HG03558 (cell line): ENCODE measurements around the gene STX5.
"Not testable (repeated sequence)": the region's sequence is repeated elsewhere in the genome, so short reads cannot be mapped to it uniquely, and the experiment has no call there.

Source experiments
- ATAC-seq: cut with Tn5 transposase; IDR thresholded peaks from one replicate; pipeline ENCODE4 v1.9.1; 2021; ENCODE audit warnings: moderate number of reproducible peaks; ENCODE audit not compliant: unreplicated experiment; ENCODE audit errors: extremely low read depth

The STX5 gene

DNA sequence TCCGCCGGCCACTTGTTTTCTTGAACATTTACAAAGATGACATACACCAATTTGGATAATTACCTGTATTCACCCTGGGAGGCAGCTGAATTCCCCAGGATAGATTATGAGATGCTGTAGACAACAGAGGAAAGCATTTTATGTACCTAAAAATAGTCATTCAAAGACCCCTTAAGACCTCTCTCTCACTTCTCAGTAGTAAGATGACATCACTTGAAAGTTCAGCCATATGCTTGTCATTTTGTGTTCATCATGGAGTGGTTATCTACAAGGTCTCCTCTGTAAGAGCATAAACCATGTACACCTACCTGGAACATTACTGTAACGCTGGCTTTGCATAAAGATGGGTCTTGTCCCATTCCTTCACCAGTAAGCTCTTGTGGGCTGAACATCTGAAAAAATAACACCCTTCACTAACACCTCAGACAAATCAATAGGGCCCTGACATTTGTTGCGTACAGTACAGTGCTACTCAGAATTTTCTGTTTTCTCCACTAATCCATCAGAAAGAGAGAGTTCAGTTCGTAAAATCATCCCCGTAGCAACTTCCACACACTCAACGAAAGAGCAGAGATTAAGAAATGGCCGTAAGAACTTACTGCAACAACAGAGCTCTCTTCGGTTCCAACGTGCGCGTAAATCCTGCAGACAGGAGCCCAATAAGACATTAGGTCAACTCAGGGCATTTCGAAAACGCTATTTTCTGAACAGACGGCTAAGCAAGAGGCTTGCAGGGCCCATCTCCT lies 23.1 kb upstream of the STX5 start:
- no peak for ATAC-seq

DNA sequence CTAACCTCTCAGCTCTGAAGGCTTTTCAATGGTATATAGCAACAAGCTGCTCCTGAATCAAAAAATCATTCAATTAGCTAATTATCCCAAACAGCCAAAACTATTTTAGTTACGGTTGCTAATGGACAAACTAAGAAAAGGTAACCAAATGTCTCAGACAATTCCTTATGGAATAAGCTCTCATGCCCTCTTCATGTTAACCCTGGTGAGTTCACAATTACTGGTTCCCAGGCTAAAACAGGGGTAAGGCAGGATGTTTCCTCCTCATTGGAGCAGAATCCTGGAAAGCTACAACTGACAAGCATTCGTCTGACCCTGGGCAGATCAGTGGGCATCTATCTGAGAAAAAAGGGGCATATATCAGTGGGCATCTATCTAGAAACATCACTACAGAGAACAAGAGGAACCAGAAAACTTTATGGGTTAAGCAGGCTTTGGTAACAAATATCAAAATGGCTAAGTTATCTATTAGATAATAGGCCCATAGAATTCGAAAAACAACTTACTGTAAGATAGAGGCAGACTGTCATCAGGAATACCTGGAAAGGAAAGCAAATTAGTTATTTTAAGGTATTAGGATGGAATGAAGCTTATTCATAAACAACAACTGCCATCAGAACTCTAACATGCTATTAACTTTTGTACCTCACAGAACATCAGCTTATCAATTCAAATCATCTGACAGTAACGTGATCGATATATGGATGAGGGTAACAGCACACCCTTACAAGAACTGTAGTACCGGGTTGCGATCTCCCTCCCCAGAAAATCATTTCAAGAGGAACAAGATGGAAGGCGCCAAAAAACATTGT lies 22.4 kb upstream of the STX5 start:
- no peak for ATAC-seq

DNA sequence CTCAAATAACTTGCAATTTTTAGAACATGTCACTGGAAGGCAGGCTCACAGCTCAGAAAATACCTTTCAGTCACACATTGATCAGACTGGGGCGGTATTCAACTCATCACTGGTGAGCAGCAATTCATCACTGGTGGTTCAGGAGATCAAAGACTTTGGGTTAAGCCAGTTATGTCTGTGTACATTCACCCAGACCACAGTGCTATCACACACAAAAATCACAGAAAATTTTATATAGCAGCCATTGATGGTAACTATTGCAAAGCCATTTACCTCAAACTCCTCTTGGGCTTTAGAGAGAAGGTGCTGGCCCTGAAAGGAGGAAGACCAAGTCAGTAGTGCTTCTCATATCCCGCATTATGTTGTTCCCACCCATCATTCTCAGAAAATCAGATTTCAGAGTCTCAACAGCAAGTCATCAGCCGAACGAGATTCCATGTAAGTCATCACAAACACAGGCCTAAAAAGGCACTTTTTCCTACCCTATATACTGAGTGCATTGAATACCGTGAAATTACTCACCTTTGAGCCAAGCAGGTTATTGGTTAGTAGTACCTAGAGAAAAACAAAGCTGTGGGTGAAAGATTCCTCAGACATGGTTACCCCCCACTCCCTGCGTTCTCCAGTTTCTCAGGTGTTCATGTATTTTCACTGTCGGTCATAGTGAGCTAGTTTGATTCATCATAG lies 21.6 kb upstream of the STX5 start:
- no peak for ATAC-seq

DNA sequence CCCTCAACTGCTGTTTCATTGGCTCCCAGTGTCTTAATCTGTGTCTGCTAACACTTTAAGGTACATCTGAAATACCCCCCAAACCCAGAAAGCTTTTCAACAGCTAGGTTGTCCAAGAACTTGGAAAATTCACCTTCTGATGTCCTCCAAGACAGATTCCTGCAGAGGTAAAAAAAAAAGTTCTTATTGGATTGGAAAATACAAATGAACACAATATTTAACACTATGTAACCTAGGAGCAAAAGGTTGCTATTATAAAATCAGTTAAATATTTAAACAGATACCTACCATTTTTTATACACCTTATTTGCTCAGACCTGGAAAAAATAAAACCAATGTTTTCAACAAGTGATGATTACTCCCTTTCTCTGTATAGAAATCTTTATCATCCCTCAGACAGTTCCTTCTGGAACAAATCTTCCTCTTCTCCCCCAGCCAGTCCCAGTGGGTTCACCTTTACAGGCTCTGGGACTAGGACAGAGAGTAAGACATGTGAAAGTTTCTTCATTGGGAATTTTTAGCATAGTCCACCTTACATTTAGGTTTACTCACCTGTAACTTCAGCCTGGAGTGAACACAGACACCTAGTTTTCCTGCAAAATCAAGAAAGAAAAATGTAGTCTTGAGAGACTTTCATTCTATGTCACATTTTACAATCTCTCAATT lies 20.8 kb upstream of the STX5 start:
- ATAC-seq, result no peak

DNA sequence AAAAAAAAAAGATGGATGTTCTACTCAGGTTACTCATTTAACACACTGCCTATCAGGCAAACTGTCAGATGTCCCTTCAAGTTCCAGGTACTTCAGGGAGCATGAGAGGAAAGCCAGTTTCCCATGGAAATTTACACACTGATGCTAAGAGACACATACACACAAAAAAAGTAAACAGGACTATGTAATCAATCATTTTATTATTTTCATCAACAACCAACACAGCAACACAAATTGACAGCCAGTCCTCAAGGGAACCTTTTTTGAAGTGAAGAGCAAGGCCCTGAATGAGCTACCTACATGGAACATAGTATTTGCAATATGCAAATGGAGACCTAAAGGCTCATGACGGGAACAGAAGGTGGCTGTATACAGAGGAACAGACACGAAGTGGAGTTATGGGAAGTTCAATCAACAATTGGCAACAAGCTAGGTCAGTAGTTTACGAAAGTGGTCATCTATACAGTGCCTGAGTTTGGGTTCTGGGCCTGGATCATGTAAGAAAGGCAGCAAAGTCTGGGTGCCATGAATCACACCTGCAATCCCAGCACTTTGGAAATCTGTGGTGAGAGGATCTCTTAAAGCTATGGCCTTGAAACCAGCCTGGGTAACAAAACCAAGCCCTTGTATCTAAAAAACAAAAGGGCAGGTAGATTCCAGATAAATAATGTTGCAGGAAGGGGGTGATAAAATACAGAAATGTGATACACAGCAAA lies 20.1 kb upstream of the STX5 start:
- no peak for ATAC-seq

DNA sequence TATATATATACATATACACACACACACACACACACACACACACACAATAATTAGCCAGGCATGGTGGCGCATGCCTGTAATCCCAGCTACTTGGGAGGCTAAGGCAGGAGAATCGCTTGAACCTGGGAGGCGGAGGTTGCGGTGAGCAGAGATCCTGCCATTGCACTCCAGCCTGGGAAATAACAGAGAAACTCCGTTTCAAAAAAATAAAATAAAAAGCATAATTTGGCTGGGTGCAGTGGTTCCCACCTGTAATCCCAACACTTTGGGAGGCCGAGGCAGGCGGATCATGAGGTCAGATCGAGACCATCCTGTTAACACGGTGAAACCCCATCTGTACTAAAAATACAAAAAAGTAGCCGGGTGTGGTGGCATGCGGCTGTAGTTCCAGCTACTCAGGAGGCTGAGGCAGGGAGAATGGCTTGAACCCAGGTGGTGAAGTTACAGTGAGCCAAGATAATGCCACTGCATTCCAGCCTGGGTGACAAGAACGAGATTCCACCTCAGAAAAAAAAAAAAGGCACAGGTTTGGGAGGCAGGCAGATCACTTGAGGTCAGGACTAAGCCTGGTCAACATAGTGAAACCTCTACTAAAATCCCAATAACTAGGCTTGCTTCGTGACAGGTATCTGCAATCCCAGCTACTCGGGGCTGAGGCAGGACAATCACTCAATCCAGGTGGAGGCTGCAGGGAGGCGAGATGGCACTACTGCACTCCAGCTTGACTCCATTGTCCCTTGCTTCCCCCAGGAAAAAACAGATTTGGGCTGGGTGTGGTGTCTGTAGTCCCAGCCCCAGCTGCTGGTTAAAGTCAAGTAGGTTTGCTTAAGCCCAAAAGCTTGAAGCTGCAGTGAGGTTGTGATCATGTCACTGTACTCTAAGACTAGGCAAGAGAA lies 19.3 kb upstream of the STX5 start:
- ATAC-seq, result no peak

DNA sequence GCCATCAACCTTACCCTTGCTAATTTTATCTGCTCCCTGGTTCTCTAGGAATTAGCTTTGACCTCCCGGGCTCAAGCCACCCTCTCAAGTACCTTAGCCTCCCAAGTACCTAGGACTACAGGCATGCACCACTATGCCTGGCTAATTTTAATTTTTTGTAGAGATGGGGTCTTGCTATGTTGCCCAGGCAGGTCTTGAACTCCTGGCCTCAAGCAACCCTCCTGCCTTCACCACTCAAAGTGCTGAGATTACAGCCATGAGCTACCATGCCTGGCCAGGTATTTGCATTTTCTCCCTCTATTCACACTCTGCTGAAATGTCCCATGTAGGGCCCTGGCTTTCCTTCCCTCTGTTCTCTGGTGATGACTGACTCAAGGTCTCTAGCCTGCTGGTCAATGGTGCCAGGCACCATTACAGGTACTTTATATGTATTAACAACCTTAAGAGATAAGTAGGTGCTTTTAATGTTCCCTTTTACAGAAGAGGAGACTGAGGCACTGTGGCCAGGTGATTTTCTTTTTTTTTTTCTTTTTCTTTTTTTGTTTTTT lies 16.0 kb upstream of the STX5 start:
- no peak for ATAC-seq

DNA sequence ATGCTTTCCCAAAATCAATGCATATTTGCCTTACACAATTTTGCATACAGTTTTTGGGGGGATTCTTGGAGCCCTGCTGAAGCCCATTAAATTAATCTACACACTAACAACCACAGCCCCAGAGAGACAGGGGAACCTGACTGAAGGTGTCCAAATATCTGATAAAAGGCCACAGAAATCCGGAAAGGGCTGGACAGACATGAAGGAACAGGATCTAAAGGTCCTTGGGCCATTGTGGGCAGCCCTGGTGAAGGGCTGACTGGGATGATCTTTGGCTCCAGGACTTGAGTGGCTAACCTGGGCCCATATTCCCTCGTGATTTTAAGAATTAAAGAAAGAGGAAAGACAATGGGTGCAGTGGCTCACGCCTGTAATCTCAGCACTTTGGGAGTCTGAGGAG lies 14.3 kb upstream of the STX5 start:
- no peak for ATAC-seq

DNA sequence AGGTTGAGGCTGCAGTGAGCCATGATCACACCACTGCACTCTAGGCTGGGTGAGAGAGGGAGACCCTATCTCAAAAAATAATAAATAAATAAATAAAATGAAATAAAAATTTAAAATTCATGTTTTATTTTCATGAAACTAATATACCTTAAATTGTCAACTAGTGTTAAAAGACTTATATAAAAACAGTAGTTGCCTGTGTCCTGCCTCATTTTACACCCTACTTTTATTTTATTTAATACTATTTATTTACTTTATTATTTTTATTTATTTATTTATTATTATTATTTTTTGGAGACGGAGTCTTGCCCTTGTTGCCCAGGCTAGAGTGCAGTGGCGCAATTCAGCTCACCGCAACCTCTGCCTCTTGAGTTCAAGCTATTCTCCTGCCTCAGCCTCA lies 12.3 kb upstream of the STX5 start:
- no peak for ATAC-seq

DNA sequence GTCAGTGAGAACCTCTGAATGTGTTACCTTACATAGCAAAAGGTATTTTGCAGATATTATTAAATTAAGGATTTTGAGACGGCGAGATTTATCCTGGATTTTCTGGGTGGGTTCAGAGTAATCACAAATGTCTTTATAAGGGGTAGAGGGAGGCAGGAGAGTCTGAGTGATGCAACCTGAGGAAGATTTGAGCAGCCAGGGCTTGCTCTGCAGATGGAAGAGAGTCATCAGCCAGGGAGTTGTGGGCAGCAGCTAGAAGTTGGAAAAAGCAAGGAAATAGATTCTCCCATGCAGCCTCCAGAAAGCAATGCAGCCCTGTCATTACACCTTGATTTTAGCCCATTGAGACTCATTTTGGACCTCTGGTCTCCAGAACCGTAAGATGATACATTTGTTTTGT lies 11.6 kb upstream of the STX5 start:
- ATAC-seq, result no peak

DNA sequence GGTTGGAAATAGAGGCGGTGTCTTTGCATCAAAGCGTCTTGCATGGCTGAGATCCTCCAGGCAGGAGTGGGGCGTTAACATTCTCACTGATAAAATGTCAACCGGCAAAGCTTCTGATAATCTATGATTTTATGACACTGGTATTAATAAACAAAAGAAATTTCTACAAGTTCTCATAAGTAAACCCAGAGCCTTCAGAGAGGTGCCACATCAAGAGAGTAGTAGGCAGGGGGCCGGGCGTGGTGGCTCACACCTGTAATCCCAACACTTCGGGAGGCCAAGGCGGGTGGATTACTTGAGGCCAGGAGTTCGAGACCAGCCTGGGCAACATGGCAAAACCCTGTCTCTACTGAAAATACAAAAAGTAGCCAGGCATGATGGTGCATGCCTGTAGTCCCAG lies 11.0 kb upstream of the STX5 start:
- ATAC-seq, result not testable (repeated sequence)

DNA sequence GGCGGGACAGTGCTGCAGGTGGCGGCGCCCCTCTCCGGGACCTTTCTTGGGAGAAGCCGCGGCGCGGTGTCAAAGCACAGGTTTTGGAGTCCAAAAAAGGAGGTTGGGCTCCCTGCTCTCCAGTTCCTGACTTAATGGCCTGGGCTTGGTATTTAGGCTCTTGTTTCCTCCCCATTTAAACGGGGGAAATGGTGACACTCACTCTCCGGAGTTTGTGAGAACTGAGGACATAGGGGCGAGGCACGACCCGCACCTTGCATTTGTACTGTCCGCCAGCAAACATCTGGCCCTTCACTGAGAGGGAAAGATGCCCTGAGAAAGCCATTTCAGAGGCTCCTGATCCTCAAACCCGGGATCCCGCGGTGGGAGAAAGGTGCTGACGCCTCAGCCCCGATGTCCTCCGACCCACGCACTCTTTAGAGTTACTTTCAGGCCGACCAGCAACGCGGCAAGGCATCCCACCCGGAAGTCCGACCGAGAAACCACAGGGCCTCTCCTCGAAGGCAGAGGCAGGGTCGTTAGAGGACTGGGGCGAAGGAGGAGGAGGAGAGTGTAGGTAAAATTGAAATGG lies 10.4 kb upstream of the STX5 start:
- ATAC-seq, result no peak

DNA sequence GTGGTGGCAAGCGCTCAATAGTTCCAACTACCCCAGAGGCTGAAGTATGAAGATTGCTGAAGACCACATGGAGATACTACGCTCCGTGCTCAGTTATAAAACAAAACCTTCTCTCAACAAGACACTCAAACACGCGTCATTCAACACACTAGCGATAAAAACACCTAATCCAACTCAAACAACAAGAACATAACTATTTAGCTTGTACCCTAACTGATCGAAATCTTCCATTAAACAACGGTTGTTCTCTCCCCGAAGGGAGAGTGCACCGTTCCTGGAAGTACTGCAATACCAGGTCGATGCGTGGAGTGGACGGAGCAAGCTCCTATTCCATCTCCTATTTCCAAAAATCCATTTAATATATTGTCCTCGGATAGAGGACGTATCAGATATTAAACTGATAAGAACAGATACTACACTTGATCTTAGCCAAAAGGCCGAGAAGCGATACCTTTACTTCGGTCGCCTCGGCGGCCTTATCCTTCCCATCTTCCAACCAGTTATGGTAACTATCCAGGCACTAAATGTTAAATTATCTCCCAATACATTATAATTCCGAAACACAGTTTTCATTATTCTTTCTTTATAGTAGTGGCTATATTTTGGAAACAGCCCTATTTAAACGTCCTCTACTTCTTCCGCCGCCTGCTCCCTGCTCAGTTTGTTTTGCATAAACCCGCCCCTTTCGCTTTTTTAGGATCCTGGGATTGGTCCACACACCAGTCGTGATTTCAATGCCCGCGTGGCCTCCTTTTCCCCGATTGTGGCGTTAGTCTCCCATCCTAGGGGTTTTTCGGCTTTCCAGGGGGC lies 9.7 kb upstream of the STX5 start:
- peak; percentile 37 for ATAC-seq

DNA sequence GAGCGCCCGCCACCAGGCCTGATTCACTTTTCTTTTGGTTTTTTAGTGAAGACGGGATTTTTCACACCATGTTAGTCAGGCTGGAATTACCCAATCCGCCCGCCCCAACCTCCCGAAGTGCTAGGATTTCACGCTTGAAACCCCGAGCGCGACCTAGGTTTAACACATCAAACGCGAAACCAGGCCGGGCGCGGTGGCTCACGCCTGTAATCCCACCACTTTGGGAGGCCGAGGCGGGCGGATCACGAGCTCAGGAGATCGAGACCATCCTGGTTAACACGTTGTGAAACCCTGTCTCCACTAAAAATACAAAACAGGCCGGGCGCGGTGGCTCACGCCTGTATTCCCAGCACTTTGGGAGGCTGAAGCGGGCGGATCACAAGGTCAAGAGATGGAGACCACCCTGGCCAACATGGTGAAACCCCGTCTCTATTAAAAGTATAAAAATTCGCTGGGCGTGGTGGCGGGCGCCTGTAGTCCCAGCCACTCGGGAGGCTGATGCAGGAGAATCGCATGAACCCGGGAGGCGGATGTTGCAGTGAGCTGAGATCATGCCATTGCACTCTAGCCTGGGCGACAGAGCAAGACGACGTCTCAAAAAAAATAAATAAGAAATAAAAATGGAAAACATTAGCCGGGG lies 9.0 kb upstream of the STX5 start:
- not testable (repeated sequence) for ATAC-seq

DNA sequence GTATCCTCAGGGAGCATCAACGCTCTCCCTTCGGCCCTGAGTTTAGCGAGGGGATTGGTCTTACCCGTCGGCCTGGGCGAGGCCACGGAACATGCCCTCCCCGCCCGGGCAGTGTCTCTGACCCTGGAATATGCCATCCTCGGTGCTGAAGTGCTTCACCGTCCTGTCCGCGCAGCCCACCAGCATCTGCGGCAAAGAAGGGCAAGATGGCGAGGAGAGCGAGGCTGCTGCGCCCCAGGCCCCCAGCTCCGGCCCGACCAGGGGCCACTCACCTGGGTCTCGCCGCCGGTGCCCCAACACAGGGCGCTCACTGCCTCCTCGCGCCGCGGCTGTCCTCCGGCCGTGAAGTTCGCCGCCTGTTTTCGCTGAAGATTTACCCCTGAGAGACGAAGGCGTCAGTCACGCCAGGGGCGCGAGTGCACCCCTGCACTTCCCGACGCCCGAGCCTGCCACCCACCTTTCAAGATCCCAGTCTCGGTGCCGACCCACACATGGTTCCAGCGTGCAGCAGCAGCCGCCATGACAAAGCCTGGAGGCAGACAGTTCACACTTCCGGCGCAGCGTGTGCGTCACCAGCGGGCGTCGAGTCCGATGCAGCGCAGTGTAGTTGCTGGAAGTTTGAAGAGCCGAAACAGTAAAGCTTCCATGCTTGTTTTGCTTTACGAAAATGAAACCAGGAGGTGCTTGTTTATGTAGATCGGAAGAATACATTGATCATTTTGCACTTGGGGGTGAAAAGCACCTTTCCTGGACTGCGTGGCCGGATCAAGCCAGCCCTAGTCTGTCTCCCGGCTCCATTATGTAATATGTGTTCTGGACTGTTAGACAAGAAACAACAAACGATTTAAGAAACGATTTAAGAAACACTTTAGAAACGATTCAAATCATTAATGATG lies 7.4 kb upstream of the STX5 start, which contains the start of gene WDR74:
WDR74 (minus strand) TSS at position 541 of the 896 bp plus-strand sequence; CDS start at position 521, 20 bp downstream.
- no peak for ATAC-seq

DNA sequence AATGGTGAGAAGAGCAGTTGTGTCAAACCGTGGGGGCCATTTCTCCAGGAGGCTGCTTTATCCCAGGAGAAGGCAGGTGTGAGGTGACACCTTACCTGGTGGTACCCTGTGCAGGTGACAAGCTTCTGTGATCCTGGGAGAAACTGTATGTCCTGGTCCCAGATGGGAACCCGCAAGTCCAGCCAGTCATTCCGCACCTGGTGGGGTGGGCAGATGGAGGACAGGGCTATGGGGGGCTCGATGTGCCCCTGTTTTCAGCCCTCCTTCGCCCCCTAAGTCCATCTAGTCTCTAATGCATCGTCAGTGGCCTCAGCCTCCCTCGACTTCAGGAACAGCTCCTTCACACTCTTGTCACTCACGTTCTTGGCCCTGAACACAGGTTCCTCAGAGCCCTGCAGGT lies 3.5 kb upstream of the STX5 start:
- ATAC-seq, result no peak
